HepG2 (cell line): ENCODE results near the gene CLEC16A. TPM values are rescaled to one million over a fixed set of nuclear protein-coding genes. Genes with fewer than 3 reads are reported as not detected.

ENCODE experiments used
- BRCA1 ChIP-seq: sonication (generic); formaldehyde crosslinking; IDR thresholded peaks from 2 replicates; pipeline ENCODE4 v1.4.0; 2020; ENCODE audit warnings: missing genetic modification reagents
- ETV6 ChIP-seq: sonication (generic); formaldehyde crosslinking; conservative IDR thresholded peaks from 2 replicates; pipeline ENCODE4 v1.4.0; 2020; ENCODE audit warnings: missing genetic modification reagents
- GFI1 ChIP-seq: sonication (generic); formaldehyde crosslinking; IDR thresholded peaks from 2 replicates; pipeline ENCODE4 v1.5.0; 2020; ENCODE audit warnings: missing genetic modification reagents, mild to moderate bottlenecking, borderline replicate concordance
- GTF3A ChIP-seq: sonication (generic); formaldehyde crosslinking; conservative IDR thresholded peaks from 2 replicates; pipeline ENCODE4 v1.4.0; 2020; ENCODE audit warnings: mild to moderate bottlenecking, missing genetic modification reagents
- JUNB ChIP-seq: sonication (generic); formaldehyde crosslinking; IDR thresholded peaks from 2 replicates; pipeline ENCODE4 v1.8.0; 2022; ENCODE audit warnings: missing genetic modification reagents, mild to moderate bottlenecking, borderline replicate concordance
- MAFG ChIP-seq: sonication (generic); formaldehyde crosslinking; IDR thresholded peaks from 2 replicates; pipeline ENCODE4 v1.5.1; 2020; ENCODE audit warnings: mild to moderate bottlenecking, missing genetic modification reagents
- MNT ChIP-seq: fragments of 450-650 bp; IDR thresholded peaks from 2 replicates; pipeline ENCODE4 v1.6.1; 2016
- MTERF4 ChIP-seq: sonication (generic); formaldehyde crosslinking; IDR thresholded peaks from 2 replicates; pipeline ENCODE4 v1.8.0; 2023; ENCODE audit warnings: mild to moderate bottlenecking, missing genetic modification reagents
- PATZ1 ChIP-seq: sonication (generic); formaldehyde crosslinking; IDR thresholded peaks from 2 replicates; pipeline ENCODE4 v1.4.0; 2020; ENCODE audit warnings: missing genetic modification reagents
- RAD21 ChIP-seq: fragments of 450-650 bp; formaldehyde crosslinking; IDR thresholded peaks from 2 replicates; pipeline ENCODE4 v1.5.0; 2020; ENCODE audit warnings: mild to moderate bottlenecking
- REXO4 ChIP-seq: sonication (generic); formaldehyde crosslinking; IDR thresholded peaks from 2 replicates; pipeline ENCODE4 v1.8.0; 2022; ENCODE audit warnings: missing genetic modification reagents, mild to moderate bottlenecking, borderline replicate concordance
- STAT5B ChIP-seq: sonication (generic); formaldehyde crosslinking; IDR thresholded peaks from 2 replicates; pipeline ENCODE4 v1.4.0; 2020; ENCODE audit warnings: missing genetic modification reagents
- TGIF2 ChIP-seq: IDR thresholded peaks from 2 replicates; pipeline ENCODE4 v1.6.1; 2016; ENCODE audit warnings: control low read depth, missing compliant biosample characterization
- THAP7 ChIP-seq: sonication (generic); formaldehyde crosslinking; IDR thresholded peaks from 2 replicates; pipeline ENCODE4 v1.8.1; 2023; ENCODE audit warnings: mild to moderate bottlenecking, missing genetic modification reagents
- ZBTB39 ChIP-seq: sonication (generic); formaldehyde crosslinking; IDR thresholded peaks from 2 replicates; pipeline ENCODE4 v1.5.0; 2020; ENCODE audit warnings: missing genetic modification reagents
- ZMYM2 ChIP-seq: sonication (generic); formaldehyde crosslinking; IDR thresholded peaks from 2 replicates; pipeline ENCODE4 v1.8.0; 2022; ENCODE audit warnings: mild to moderate bottlenecking, missing genetic modification reagents
- ZNF224 ChIP-seq: sonication (generic); formaldehyde crosslinking; IDR thresholded peaks from 2 replicates; pipeline ENCODE4 v1.5.0; 2020; ENCODE audit warnings: mild to moderate bottlenecking, missing genetic modification reagents
- ZNF263 ChIP-seq: sonication (generic); formaldehyde crosslinking; IDR thresholded peaks from 2 replicates; pipeline ENCODE4 v1.4.0; 2020; ENCODE audit warnings: missing genetic modification reagents
- ZNF335 ChIP-seq: sonication (generic); formaldehyde crosslinking; IDR thresholded peaks from 2 replicates; pipeline ENCODE4 v1.4.0; 2020; ENCODE audit warnings: missing genetic modification reagents
- ZNF552 ChIP-seq: sonication (generic); formaldehyde crosslinking; IDR thresholded peaks from 2 replicates; pipeline ENCODE4 v1.9.0; 2022; ENCODE audit warnings: missing genetic modification reagents, mild to moderate bottlenecking, borderline replicate concordance
- ZNF7 ChIP-seq: IDR thresholded peaks from 2 replicates; pipeline ENCODE4 v1.6.1; 2016; ENCODE audit warnings: missing biosample characterization, missing genetic modification reagents
- polyA plus RNA-seq, 8 experiments: library from polyadenylated mRNA; depleted of rRNA in 3 of 8; stranded (reverse) in 7 of 8; unstranded in 1 of 8; fragments of >200 nt; fragmentation: Illumina TruSeq in 4 of 8; extraction: Trizol in 4 of 8; gene quantifications; 2 replicates each; pipeline versions ENCODE4 v1.2.1 to v1.2.3, GENCODE V29; 2011 to 2016; ENCODE audit warnings: low read depth in 4 of 8, missing spikeins in 1 of 8, mixed read lengths in 1 of 8; ENCODE audit not compliant: insufficient read depth in 1 of 8
- total RNA-seq, 5 experiments: library from RNA; depleted of rRNA; stranded (reverse); fragments of >200 nt; fragmentation: Illumina TruSeq; extraction: Trizol; gene quantifications; 2 replicates each; pipeline ENCODE4 v1.2.3, GENCODE V29; 2016; ENCODE audit warnings: low read depth in 1 of 5

CLEC16A gene
- total and polyA plus RNA-seq, 2 of the 13 experiments (the other 11 are each of a cell fraction or from before 2014, with no cell fraction given), result 8.5 to 10.3 TPM

- TF ChIP-seq GTF3A (no peak), STAT5B (CRISPR knock-in tag) (no peak), MTERF4 (CRISPR knock-in tag) (no peak), REXO4 (CRISPR knock-in tag) (no peak), MAFG (CRISPR knock-in tag) (no peak), ZNF7 (CRISPR knock-in tag) (no peak), ZMYM2 (CRISPR knock-in tag) (no peak), JUNB (CRISPR knock-in tag) (no peak), ZBTB39 (CRISPR knock-in tag) (0 out of 2 replicates have a peak, but pooled peaks have one; percentile 68), BRCA1 (no peak), TGIF2 (CRISPR knock-in tag) (no peak), ZNF335 (CRISPR knock-in tag) (no peak), MNT (0 out of 2 replicates have a peak, but pooled peaks have one; percentile 29), ZNF263 (no peak; the same call in 1 of the 2 replicates), ZNF552 (CRISPR knock-in tag) (no peak), ZNF224 (CRISPR knock-in tag) (no peak), ETV6 (CRISPR knock-in tag) (no peak), RAD21 (CRISPR knock-in tag) (0 out of 2 replicates have a peak, but pooled peaks have one; percentile 10), THAP7 (CRISPR knock-in tag) (0 out of 2 replicates have a peak, but pooled peaks have one; percentile 54), PATZ1 (peak; percentile 78), GFI1 (CRISPR knock-in tag) (peak; percentile 59; the same call in 1 of the 2 replicates)
These were observed 20.6 kb upstream of the CLEC16A start (continued) for GRCh38 chr16:10923650-10924214.
